Chondrocyte (in vitro differentiated cells): ENCODE data around the gene UCN2. TPM values are rescaled to one million over a fixed set of nuclear protein-coding genes. Genes with fewer than 3 reads are reported as not detected.
A peak's percentile ranks its signal among the peaks of the same experiment; 100 is the strongest.

Experiments
- DNase-seq: peaks from one replicate; pipeline ENCODE4 v3.0.0; 2021; ENCODE audit warnings: mixed read lengths, low spot score
- H3K27ac Mint-ChIP-seq: one replicate; pipeline ENCODE4 v1.8.0; 2021; ENCODE audit warnings: mild to moderate bottlenecking, moderate library complexity, mixed read lengths; ENCODE audit not compliant: unreplicated experiment
- H3K27me3 Mint-ChIP-seq: 2 replicates; pipeline ENCODE4 v1.8.0; 2021; ENCODE audit warnings: low read depth, mixed read lengths
- H3K36me3 Mint-ChIP-seq: 2 replicates; pipeline ENCODE4 v1.8.0; 2021; ENCODE audit warnings: low read depth, mixed read lengths
- H3K4me1 Mint-ChIP-seq: 2 replicates; pipeline ENCODE4 v1.8.0; 2021; ENCODE audit warnings: low read depth, mild to moderate bottlenecking, mixed read lengths
- H3K4me3 Mint-ChIP-seq: one replicate; pipeline ENCODE4 v1.8.0; 2021; ENCODE audit warnings: mild to moderate bottlenecking, moderate library complexity, mixed read lengths; ENCODE audit not compliant: unreplicated experiment
- H3K9me3 Mint-ChIP-seq: 2 replicates; pipeline ENCODE4 v1.8.0; 2021; ENCODE audit warnings: low read depth, mixed read lengths
- total RNA-seq: library from RNA; stranded (reverse); gene quantifications from 3 replicates; pipeline ENCODE4 v1.2.1, GENCODE V29; 2021
- TF ChIP-seq, protein P1 (sequence below): fragments of 200-600 bp; sonication (generic); IDR thresholded peaks from 2 replicates; pipeline ENCODE4 v1.5.0; 2021; ENCODE audit warnings: antibody characterized with exemption, mild to moderate bottlenecking, moderate library complexity

UCN2 gene
- total RNA-seq, 1 donor from 2014 or later, result 3.3 TPM

DNA sequence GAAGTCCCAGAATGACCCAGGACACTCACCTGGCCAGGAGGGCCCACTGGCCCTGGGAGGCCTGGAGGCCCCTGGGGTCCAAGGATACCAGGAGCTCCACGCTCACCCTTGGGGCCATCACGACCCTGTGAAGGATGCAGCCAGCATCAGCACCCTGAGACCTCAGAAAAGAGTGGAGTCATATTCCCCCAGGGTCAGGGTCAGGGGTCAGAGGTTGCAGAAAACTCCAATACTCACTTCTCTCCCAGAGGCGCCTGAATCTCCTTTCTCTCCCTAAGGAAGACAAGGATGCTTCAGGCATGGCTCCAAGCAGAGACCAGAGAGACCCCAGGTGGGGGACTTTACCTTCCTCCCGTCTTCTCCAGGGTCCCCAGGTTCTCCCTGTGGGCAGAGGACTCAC, 13.1 kb upstream of the UCN2 start:
- TF ChIP-seq, protein P1, sequence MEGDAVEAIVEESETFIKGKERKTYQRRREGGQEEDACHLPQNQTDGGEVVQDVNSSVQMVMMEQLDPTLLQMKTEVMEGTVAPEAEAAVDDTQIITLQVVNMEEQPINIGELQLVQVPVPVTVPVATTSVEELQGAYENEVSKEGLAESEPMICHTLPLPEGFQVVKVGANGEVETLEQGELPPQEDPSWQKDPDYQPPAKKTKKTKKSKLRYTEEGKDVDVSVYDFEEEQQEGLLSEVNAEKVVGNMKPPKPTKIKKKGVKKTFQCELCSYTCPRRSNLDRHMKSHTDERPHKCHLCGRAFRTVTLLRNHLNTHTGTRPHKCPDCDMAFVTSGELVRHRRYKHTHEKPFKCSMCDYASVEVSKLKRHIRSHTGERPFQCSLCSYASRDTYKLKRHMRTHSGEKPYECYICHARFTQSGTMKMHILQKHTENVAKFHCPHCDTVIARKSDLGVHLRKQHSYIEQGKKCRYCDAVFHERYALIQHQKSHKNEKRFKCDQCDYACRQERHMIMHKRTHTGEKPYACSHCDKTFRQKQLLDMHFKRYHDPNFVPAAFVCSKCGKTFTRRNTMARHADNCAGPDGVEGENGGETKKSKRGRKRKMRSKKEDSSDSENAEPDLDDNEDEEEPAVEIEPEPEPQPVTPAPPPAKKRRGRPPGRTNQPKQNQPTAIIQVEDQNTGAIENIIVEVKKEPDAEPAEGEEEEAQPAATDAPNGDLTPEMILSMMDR, result no peak
- no peak for DNase-seq
- no peaks in the 10 kb centered on the region for H3K4me1 Mint-ChIP-seq
- no peaks in the 10 kb centered on the region for H3K27me3 Mint-ChIP-seq
- peaks cover 8% of the 10 kb centered on the region for H3K36me3 Mint-ChIP-seq
- H3K27ac Mint-ChIP-seq, result no peak overlapping the region
- H3K4me3 Mint-ChIP-seq, result no peak overlapping the region
- no peaks in the 10 kb centered on the region for H3K9me3 Mint-ChIP-seq

DNA sequence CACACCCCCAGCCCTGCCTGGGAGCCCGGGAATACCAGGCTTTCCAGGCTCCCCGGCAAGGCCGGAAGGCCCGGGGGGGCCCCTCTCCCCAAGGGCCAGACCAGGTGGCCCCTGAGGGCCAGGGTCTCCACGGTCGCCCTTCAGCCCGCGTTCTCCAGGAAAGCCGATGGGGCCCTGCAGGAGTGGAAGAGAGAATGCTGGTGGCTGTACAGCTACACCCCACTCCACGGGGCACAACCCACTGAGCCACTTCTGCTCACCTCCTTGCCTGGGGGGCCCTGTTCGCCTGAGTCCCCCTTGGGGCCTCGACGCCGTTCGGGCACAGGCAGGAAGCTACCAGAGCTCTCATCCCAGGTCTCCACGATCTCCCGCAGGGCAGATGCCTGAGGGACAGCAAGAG, 11.8 kb upstream of the UCN2 start:
- no peaks in the 10 kb centered on the region for H3K4me1 Mint-ChIP-seq
- H3K27ac Mint-ChIP-seq, result no peak overlapping the region
- H3K36me3 Mint-ChIP-seq, result peaks cover 11% of the 10 kb centered on the region

DNA sequence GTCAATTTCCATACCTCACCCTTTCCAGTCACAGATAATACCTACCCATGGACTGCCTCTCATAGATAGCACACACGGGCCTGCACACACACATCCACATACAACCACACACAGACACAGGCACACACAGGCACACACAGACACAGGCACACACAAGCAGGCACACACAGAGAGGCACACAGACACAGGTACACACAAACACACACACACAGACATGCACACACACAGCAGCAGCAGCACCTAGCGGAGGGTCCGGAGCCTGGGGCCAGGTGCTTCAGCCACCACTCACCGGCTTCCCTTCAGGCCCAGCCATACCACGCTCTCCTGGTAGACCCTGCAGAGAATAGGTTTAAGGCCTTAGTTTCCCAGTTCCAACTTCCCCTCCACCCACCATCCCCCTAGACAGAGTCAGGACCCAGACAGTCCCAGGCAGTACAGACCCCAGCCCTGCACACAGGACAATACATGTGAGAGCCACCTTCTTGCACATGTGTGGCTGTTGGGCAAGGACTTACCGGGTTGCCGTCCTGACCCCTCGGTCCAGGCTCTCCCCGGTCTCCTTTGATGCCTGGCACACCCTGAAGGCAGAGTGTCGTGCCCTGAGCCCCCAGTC, 10.5 kb upstream of the UCN2 start:
- Mint-ChIP-seq H3K27ac (peak overlapping the region; percentile 54), H3K4me3 (no peak overlapping the region), H3K9me3 (no peaks in the 10 kb centered on the region), H3K27me3 (no peaks in the 10 kb centered on the region), H3K4me1 (no peaks in the 10 kb centered on the region), H3K36me3 (peaks cover 12% of the 10 kb centered on the region)
- TF ChIP-seq, protein P1, result no peak
- DNase-seq, result no peak

More for the DNA sequence above, 11.8 kb upstream of the UCN2 start:
- no peaks in the 10 kb centered on the region for H3K27me3 Mint-ChIP-seq
- H3K4me3 Mint-ChIP-seq, result no peak overlapping the region
- no peaks in the 10 kb centered on the region for H3K9me3 Mint-ChIP-seq
- no peak for DNase-seq
- TF ChIP-seq, protein P1, result no peak

DNA sequence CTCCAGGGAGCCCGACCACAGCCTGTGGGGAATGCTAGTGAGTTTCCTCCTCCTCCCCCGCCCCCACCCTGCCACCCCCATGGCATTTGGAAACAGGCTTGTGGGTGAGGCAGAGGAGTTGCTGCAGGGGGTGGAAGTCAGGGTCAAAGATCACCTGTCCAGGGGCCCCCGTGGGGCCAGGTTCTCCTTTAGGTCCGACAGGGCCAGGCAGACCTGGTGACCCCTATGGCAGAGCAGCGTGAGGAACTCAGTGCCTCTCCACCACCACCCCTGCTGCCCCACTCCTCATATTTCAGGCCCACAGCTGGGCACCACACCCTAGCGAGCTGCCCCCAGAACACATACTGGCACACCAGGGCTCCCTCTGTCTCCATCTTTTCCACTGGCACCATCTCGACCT, 8.9 kb upstream of the UCN2 start:
- Mint-ChIP-seq H3K4me3 (no peak overlapping the region), H3K27ac (no peak overlapping the region), H3K36me3 (peaks cover 9% of the 10 kb centered on the region), H3K9me3 (no peaks in the 10 kb centered on the region), H3K27me3 (no peaks in the 10 kb centered on the region), H3K4me1 (no peaks in the 10 kb centered on the region)
- TF ChIP-seq, protein P1, result no peak
- DNase-seq, result no peak

DNA sequence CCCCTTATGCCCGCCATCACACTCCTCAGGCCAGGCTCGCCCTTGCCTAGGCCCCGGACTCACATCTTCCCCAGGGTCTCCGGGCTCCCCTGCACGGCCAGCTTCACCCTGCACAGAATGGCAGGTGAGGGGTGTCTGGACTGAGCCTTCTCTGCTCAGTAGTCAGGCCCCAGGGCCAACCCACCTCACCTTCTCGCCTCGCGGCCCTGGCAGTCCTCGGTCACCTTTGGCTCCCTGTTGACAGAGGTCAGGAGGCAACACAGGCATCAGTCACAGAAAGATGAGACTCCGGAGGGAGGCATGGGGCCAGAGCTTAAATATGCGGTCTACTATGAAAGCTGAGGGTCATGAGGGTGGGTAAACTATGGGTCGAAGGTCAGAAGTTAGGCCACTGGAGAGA, 8.4 kb upstream of the UCN2 start:
- Mint-ChIP-seq H3K36me3 (peaks cover 7% of the 10 kb centered on the region), H3K9me3 (no peaks in the 10 kb centered on the region)

More for the DNA sequence above, 8.4 kb upstream of the UCN2 start:
- no peak for DNase-seq
- Mint-ChIP-seq H3K4me3 (no peak overlapping the region), H3K4me1 (peaks cover 2% of the 10 kb centered on the region), H3K27me3 (no peaks in the 10 kb centered on the region), H3K27ac (no peak overlapping the region)
- TF ChIP-seq, protein P1, result no peak
